Muscle of arm (tissue), 12 donors: ENCODE data around the gene ADAP1. TPM values are rescaled to one million over a fixed set of nuclear protein-coding genes. Genes with fewer than 3 reads are reported as not detected.
"Not testable (repeated sequence)": the region's sequence is repeated elsewhere in the genome, so short reads cannot be mapped to it uniquely, and the experiment has no call there.

Source experiments
- DNase-seq: peaks from one replicate; pipeline ENCODE4 v3.0.0-alpha.2; 2013
- polyA plus RNA-seq, 12 donors: library from polyadenylated mRNA; unstranded; fragments of 120-200 nt; gene quantifications; one replicate each; pipeline ENCODE4 v1.2.1, GENCODE V29; 2013; ENCODE audit not compliant: insufficient read length in 12 of 12

ADAP1 gene
- polyA plus RNA-seq, 12 donors: 1.1 to 11.1 (median 2.4) TPM; not detected in 1

DNA sequence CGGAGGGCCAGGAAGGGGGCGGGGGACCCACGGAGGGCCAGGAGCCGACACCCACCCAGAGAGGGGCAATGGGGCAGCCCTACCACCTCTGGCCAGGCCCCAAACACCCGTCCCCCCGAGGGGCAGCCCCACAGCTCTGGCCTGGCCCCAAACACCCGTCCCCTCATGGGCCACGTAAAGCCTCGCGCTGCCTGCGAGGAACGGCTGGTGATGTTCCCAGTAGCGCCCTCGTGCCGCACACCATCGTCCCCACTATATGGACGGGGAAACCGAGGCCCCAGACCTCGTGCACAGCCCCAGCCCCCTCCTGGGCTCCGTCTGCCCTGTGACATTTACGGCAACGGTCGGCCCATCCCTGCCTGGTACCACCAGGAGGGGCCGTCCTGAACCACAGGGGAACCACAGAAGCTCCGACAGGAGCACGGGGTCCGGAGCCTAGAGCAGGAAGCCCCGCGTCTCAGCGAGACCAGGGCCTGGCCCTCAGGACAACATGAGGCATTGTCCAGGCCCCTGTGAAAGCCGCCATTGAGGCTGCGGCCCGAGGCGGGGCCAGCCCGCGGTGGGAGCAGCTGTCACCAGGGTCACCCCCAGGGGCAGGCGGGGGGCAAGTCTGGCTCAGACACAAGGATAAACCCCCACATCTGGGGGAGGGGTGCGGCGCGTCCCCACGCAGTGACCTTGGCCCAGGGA, 42.5 kb downstream of the ADAP1 start:
- DNase-seq: no peak

DNA sequence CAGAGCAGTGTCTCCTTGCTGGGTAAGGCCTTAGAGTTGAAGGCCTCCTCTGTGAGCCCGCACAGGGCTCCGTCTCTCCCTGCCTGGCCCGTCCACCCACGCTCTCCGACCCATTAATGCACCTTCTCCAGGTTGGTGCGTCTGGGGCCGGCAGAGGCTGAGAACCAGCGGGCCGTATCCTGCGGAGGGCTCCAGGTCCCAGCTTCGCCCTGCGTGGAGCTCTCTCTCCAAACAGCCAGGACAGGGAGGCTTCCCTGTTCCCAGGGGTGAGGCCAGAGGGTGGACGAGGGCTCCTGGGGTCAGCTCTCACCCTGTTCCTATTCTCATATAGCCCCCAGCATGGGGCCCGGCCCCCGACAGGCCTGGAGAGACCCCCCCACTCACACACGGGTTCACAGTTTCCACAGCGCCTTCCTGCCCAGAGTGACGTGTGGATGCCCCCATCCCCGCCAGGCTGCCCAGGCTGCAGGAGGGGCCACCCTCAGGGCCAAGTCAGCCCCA, 43.5 kb downstream of the ADAP1 start:
- no peak for DNase-seq

DNA sequence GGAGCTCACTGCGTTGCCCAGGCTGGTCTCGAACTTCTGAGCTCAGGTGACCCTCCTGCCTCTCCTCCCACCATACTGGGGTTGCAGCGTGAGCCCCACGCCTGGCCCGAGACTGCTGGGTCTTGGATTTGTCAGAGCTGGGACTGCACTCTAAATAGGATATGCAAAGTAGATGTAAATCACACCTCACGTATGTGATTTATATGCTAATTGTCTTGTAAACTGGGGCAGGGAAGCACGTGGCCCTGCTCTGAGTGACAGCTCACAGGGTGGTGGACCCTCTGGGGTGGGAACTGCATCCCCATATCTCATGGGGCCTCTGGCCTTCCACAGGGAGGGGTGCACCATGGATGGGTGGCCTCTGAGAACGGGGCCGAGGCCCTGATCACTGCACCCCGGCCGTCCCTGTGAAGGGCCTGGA, 44.0 kb downstream of the ADAP1 start:
- no peak for DNase-seq

DNA sequence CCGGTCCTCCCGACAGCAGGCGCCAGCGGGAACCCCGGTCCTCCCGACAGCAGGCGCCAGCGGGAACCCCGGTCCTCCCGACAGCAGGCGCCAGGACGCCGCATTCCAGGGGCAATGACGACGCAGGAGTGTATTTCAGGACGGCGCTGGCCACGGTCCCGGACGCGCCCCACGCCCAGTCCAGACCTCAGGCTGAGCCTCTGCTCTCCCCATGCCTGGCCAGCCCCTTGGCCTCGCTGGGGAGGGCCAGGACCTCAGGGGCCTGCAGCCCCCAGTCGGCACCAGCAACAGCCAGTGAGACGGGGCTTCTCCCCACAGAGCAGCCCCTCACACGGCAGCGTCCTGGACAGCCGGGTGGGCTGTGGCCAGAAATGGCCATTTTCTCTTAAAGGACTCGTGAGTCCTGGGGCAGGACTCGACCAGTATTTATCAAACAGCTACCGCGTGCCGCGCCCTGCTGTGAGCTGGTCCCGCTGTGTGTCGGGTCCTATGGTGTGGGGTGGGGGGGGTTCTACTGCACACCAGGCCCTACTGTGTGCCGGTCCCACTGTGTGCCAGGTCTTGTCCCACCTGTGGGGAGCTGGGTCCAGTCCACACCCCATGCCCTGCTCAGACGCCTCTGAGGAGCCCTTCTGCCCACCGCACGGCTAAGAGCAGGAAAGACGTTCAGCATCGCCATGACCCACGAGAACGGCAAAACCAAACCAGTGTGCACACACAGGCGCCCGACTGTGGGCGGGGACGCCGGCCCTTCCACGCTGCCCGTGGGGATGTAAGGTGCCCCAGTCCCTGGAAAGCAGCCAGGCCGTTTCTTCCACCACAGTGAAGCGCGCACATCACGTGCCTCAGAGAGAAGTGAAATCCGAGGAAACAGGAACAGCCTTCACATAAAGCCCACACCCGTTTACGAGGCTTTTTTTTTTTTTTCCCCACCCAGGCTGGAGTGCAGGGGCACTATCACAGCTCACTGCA, 44.8 kb downstream of the ADAP1 start:
- DNase-seq: peak; percentile 43

DNA sequence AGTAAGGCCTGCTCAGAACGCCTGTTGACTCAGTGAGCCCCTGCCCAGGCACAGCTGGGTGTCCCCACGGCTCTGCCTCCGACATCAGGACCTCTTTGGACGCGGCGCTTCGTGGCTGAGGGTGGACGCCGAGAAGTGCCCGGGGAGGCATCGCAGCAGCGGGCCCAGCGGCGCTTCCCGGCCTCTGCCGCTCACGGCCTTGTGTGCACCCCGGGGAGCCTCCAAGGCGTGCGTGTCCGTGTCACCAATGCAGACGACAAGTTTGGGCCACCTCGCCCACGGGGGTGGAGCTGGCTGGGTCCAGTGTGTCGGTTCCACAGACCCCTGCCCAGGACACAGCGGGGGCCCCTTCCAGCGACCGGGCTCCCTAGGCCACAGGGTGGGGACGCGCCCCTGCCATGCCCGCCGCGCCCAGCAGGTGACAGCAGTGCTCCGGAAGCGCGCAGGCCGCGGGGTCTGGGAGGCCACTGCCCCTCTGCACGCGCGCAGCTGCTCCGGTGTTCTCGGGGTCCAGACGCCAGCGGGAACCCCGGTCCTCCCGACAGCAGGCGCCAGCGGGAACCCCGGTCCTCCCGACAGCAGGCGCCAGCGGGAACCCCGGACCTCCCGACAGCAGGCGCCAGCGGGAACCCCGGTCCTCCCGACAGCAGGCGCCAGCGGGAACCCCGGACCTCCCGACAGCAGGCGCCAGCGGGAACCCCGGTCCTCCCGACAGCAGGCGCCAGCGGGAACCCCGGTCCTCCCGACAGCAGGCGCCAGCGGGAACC, 45.7 kb downstream of the ADAP1 start:
- not testable (repeated sequence) for DNase-seq

DNA sequence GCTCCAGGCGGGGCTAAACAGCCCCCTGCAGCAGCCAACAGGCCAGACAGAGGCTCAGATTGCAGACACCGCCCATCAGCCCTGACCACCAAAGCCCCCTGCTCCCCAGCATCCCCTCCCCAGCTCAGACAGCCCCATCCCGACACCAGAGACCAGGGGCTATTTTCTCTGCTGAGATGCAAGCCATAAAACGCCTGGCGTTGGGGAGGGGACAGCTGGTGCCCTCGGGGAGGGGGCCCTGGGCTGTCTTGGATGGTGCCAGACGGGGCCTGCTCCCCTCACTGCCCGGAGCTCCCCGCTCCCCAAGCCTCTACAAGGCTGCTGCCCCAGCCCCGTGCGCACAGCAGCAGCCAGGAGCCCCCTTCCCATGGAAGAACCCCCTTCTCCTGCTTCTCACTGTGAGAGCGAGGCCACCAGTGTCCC, 46.3 kb downstream of the ADAP1 start:
- DNase-seq: no peak

DNA sequence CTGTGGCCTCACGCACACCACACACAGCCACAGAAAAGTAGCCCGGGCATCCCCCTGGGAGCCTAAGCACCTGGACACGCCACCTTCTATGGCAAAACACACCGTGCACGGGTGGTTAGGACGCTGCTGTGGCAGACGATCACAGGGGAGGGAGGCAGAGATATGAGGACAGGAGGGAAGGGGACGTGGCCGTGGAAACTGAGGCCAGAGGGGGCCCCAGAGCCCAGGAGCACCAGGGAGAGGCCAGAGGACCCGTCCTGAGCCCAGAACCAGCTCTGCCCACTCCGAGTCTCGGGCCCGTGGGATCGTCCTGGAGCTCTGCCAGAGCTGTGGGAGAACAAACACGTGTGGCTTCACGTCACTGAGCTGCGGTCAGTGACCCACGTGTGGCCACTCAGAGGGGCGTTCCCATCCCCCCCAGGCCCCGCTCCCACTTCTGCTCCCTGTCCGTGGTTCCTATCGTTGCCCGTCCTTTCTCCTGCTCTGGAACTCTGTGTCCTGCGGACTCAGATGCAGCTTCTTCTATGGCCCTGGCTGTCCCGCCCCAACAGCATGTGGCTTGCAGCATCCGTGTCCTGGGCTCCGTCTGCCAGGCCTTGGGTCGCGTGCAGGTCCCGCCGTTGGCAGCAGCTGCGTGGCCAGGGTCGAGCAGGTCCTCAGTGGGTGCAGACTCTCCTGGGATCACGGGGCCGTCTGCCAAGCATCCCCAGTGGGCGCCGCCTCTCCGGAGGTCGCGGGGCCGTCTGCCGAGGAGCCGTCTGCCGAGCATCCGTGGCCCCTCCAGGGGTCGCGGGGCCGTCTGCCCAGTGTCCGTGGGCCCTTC, 47.1 kb downstream of the ADAP1 start:
- DNase-seq: no peak

DNA sequence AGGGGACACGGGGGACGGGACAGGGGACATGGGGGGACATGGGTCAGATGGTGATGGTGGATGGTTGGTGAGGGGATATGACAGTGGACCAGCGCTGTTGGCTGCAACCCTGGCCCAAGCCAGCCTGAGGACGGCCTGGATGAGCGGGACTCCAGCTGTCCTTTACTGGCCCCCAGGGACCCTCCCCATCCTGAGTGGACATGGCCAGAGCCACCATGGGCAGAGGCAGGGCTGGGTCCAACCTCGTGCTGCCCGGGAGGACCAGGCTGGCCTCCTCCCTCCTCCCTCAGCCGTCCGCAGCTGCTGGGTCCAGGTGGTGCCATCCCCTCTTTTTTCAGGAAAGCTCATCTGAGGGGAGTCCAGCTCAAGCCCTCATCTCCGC, 47.7 kb downstream of the ADAP1 start:
- DNase-seq: no peak

DNA sequence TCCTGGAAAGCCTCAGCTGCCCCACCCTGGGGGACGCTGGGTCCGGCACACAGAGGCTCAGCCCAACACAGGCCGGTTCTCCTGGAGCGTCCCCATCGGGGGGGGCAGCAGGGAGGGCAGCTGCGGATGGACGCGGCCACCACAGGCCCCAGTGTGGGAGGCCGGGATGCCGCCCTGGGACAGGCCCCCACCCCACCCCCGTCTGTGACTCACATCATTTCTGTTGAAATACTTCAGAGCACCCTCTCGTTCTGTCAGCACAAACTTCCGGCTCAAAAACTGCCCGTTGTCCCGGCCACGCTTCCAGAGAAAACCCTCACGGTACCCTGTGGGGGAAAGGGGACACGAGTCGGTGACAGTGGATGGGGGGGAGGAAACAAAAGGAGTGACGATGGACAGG, 49.6 kb downstream of the ADAP1 start:
- no peak for DNase-seq

DNA sequence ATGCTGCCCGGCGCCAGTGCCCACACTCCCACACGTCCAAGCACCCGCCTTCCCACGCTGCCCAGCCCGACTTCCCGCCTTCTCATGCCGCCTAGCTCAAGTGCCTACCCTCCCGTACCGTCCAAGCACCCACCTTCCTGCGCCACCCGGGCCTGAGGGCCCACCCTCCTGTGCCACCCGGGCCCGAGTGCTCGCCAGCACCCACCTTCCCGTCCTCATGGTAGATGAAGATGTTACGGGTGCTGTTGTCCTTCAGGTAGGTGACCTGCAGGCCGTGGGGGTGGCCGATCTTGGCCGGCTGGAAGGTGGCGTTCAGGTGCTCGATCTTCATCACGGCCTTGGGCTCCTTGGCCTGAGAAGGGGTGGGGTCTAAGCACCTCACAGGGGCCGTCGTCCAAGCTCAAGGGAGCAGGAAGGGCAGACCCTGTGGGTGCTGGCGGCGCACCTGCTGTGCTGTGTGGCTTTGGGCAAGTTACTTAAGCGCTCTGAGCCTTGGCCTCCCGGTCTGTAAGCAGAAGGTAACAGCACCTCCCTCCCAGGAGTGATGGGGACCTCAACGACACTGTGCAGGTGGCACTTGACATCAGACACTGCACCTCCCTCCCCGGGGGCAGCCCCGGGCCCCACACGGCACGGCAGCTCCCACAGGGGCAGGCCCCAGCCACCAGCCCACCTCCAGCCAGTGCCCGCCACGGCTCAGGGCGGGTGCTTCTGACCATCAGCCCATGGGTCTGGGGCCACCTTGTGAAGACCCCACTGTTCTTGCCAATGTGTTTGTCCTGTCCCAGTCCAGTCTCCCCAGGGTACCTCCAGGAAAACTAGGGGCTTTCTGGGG, 50.3 kb downstream of the ADAP1 start:
- no peak for DNase-seq

DNA sequence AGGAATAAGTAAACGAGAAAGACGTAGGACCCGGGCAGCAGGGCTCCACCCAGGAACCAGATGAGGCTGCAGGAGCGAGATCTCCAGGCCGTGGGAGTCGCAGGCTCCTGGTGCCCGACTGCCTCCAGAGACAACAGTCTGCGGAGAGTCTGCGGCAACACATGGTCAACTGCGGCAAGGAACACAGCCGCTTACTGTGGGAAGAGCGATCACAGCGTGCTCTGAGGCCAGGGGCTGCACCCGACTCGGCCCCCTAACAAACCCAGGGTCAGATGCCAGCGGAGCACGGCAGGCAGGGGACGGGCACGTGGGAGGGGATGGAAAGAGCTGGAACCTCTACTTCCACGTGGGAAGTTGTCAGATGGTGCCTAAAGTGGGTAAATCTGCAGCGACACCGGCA, 51.5 kb downstream of the ADAP1 start:
- DNase-seq: no peak

DNA sequence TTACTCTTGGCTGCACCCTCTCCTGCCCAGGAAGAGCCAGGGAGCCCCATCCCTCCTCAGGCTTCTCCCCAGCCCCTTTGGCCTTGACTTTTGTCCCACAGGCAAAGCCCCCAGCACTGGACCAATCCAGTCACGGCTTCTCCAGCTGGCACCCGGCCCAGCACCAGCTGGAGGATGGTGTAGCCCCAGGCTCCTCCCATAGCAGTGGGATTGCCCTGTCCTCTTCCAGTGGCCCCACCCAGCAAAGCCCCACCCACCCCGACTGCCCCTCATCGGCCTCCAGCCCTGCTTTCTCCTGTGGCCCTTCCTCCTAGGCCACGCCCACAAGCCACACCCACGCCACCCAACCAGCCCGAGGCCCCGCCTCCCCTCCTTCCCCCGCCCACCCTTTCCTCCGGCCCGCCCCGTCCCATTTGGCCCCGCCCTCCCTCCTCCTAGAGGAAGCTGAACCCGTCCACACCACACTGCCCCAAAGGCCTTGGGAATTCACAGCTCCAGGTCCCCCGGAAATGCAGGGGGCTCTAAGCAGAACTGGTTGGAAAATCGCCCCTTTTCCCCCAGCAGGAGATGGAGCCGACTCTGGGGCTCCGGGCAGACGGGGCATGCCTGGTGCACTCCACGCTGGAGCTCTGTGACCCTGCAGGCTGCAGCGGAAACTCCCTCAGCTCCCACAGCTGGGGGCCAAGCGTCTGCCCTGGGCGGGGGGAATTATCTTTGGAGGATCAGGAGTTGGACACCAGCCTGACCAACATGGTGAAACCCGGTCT, 52.9 kb downstream of the ADAP1 start:
- no peak for DNase-seq

DNA sequence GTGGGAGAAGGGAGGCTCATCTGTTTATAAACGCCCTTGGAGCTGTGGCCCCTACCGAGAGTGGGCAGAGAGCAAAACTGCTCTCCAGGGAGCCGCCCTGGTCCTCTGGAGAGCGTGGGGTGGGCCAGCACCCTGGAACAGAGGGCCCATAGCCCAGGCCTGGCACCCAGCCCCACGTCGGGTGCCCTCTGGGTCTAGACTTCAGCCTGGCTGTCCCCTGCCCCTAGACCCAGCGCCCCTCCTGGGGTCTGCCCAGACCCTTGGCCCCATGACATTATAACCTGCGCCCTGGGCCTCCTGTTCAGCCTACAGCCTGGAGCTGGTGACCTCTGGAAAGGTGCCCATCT, 53.5 kb downstream of the ADAP1 start:
- DNase-seq: no peak

DNA sequence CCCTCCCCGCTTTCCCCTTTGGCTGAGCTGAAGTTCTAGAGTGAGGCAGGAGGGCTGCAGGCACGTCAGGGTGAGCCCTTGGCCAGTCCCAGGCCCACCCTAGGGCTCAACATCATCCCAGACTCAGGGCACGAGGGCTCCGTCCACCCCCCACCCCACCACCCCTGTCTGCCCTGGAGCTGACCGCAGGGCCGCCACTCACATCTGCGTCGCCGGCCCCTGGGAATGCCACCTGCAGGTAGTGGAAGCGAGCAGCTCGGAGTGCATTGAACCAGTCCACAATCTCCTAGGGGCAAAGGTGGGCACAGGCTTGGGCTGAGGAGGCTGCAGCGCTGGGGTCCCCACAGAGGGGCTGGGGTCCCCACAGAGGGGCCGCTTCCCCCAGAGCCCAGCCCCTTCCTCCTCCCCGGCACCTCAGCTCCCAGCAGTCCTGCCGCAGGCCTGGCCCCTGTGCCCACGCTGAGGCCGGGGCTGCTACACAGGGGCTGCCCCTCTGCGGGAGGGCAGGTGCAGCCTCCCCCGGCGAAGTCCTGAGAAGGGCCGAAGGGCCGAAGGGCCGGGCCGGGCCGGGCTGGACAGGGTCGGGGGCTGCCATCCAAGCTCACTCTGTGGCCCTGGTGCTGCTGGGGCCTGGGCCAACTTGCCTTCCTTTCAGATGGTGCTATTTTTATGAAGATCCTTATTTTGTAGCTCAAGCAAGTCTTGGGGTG, 54.0 kb downstream of the ADAP1 start:
- no peak for DNase-seq

DNA sequence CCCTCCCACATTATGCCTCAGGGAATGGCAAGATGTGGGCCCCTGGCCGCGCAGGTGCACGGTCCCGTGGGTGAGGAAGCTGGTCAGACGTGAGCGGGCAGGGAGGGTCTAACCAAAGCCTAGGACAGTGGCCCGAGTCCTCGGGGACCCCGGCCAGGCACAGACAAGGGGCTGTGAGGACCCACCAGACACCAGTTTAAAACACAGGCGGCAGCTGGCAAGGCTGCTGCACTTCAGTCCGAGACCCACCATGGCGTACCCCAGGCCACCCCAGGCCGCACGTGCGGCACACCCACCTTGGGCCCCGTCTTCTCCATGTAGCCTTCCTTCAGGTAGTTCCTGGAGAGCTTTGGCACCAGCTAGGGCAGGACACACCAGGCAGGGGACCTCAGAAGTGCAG, 54.7 kb downstream of the ADAP1 start:
- no peak for DNase-seq

DNA sequence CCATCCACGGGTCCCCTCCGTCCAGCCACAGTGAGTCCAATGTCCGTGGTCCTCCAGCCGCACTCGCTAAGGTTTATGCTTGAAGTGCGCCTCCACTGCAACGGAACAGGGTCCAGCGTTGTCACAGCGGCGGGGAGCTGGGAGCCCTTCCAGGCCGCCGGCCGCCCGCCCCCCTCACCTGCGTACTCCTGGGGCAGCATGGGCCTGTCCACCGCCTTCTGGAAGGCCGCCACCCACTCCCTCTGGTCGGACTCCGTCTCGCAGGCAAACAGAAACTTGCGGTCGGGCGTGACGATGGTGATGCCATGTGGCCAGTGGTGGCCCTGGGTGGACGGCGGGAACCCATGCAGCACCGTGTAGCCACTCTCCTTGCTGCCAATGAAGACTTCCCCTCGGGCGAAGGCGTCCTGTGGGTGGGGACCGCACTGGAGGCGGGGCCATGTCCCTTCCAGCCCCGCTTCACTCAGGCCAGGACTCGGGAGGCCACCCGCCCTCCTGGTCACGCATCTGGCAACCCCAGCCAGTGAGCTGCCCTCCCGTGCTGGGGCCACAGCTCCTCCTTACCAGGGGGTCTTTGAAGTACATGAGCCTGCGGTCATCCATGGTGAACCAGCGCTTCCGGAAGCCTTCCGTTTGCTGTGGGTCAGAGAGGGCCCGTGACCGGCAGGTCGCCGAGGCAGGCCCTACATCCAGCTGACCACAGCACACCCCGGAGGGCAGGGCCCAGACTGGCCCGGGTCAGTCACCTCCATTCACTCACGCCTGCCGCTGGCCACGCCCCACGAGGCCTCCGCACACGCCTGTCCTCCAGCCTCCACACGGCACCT, 55.4 kb downstream of the ADAP1 start:
- DNase-seq: no peak

DNA sequence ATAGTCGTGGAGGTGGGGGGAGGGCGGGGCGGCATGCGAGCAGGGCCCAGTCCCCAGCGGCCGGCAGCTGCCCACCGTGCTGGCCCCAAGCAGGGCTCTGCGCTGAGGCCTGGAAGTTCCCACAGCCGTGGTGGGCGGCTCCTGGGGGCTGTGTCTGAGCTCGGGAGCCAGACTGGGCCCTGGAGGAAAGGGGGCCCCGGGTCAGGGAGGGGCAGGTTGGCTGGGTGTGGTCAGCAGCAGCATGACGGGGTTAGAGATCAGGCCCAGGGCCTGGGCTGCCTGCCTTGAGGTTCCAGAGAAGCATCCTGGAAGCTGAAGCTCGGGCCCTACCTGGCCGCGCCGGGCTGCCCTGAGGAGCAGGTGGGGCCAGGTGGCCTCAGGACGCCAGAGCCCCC, 56.0 kb downstream of the ADAP1 start:
- no peak for DNase-seq

DNA sequence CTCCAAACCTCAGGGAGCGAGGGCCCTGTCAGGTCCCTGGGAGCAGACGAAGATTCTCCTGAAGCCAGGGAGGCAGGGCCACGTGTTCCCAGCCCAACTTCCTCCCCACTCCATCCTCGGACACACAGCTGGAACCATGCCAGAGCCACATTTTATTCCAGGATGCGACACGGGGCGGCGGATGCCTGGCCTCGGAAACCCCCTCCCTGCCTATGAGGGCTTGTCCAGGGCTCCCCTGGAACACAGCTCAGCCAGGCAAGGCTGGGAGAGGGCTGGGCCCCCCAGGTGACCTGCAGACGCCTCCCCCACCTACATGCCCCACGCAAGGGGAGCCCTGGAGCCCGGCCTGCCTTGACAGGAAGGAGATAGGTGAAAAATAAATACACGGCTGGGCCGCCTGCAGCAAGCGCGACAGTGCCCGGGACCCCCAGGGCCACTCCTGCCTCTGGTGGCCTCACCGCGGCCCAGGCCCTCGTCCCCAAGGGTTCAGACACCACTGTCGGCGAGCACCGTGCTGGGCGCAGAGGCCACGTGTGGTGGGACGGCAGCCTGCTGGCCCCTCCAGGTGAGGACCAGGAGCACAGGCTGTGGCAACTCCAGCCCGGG, 56.6 kb downstream of the ADAP1 start:
- DNase-seq: peak; percentile 51
